Measurements from ENCODE around the gene TIAM1. TPM values are rescaled to one million over a fixed set of nuclear protein-coding genes. Genes with fewer than 3 reads are reported as not detected.

Gene TIAM1
- total and polyA plus RNA-seq, 2 of the 8 experiments (the other 6 are each of a cell fraction or from before 2014, with no cell fraction given): 10.1 to 30.7 TPM

GRCh38 chr21:31329456-31330143, 14.5 kb downstream of the TIAM1 start (continued):
- TF ChIP-seq NRF1 (IDR thresholded peaks at IDR 0.05; ENCODE audit: low read depth, low read length): no peak
